Transverse colon (tissue), 4 donors: ENCODE measurements around the gene DEGS2. TPM values are rescaled to one million over a fixed set of nuclear protein-coding genes. Genes with fewer than 3 reads are reported as not detected.

Source experiments
- DNase-seq: peaks from one replicate; pipeline ENCODE4 v3.0.0-alpha.2; 2019
- H3K27ac ChIP-seq, 4 donors: fragments of 200-600 bp; sonication (generic); 2 replicates each; pipeline ENCODE4 v1.5.1; 2016 to 2018; ENCODE audit warnings: inconsistent platforms in 4 of 4
- H3K27me3 ChIP-seq: fragments of 200-600 bp; sonication (generic); 2 replicates; pipeline ENCODE4 v1.5.1; 2017; ENCODE audit warnings: inconsistent platforms
- H3K36me3 ChIP-seq, 4 donors: fragments of 200-600 bp; sonication (generic); 2 replicates each; pipeline ENCODE4 v1.5.1; 2017 to 2019; ENCODE audit warnings: inconsistent platforms in 4 of 4
- H3K4me1 ChIP-seq, 4 donors: fragments of 200-600 bp; sonication (generic); 2 replicates each; pipeline ENCODE4 v1.5.1; 2017 to 2020; ENCODE audit warnings: inconsistent platforms in 4 of 4
- H3K4me3 ChIP-seq, 4 donors: fragments of 200-600 bp; sonication (generic); 1 replicate in 1 of 4; 2 replicates in 3 of 4; pipeline versions ENCODE4 v1.5.1 to v1.6.1; 2017 to 2019; ENCODE audit warnings: inconsistent platforms in 4 of 4
- H3K9me3 ChIP-seq, 2 donors: fragments of 200-600 bp; sonication (generic); 2 replicates each; pipeline ENCODE4 v1.5.1; 2017 to 2019; ENCODE audit warnings: inconsistent platforms in 2 of 2
- CTCF ChIP-seq, 5 experiments: fragments of 200-600 bp in 3 of 5; fragments of 450-650 bp in 2 of 5; sonication (generic) in 3 of 5; IDR thresholded peaks; 1 replicate in 2 of 5; 2 replicates in 3 of 5; pipeline ENCODE4 v1.5.1; 2016 to 2017; ENCODE audit warnings: antibody characterized with exemption in 5 of 5, inconsistent platforms in 3 of 5, mild to moderate bottlenecking in 2 of 5, moderate library complexity in 1 of 5
- EP300 ChIP-seq: sonication (generic); formaldehyde crosslinking; IDR thresholded peaks from one replicate; pipeline ENCODE4 v1.6.1; 2017; ENCODE audit warnings: antibody characterized with exemption, low read depth
- POLR2A ChIP-seq: fragments of 450-650 bp; IDR thresholded peaks from one replicate; pipeline ENCODE4 v1.6.1; 2016; ENCODE audit warnings: antibody characterized with exemption, mild to moderate bottlenecking, moderate library complexity
- POLR2AphosphoS5 ChIP-seq, 3 donors: sonication (generic); formaldehyde crosslinking; IDR thresholded peaks; one replicate each; pipeline ENCODE4 v1.6.1; 2016; ENCODE audit warnings: antibody characterized with exemption in 3 of 3
- WGBS, 2 donors: methylation state at CpG; one replicate each; pipeline ENCODE4 v1.1.5; 2018; ENCODE audit warnings: low coverage in 1 of 2; 5-methylcytosine and 5-hydroxymethylcytosine counted together
- in situ Hi-C, 4 donors: fragments of 200-750 bp; cut with MboI; loops; one replicate each; pipeline versions ENCODE4 v1.15.0 to v1.15.1; 2017; ENCODE audit warnings: low sequenced_read_pairs in 3 of 4, low pct_ligation_motif_present in 1 of 4, low pct_unique_long_range_greater_than_20kb in 1 of 4
- intact Hi-C: fragments of 100-400 bp; cut with DNase I; formaldehyde crosslinking; loops from one replicate; pipeline ENCODE4 v1.15.1; 2023; ENCODE audit warnings: low total_unique reads
- total RNA-seq, 4 donors: library from RNA; depleted of rRNA; stranded (reverse); fragments of >200 nt; gene quantifications; one replicate each; pipeline ENCODE4 v1.1.0, GENCODE V29; 2016

Gene DEGS2
- total RNA-seq, 4 donors from 2014 or later: 4.9 to 33.2 (median 23.7) TPM

- no peaks in the 10 kb centered on the region for H3K9me3 ChIP-seq
- no peak overlapping the region for H3K27ac ChIP-seq
- intact Hi-C loops: no loop called here
- no peak overlapping the region for H3K4me3 ChIP-seq
- no peak for DNase-seq
- H3K4me1 ChIP-seq: peaks cover 0 to 3% (median 0%) of the 10 kb centered on the region in 4 donors
- WGBS, 2 donors: 60 to 92% methylated on average over 1 to 14 of the region's 14 CpGs
- no peaks in the 10 kb centered on the region for H3K36me3 ChIP-seq
- in situ Hi-C loops: loop anchor here in 1 of 4 donors (25.0 kb wide), 1 partner anchor 135 kb away; no protein-coding TSS in a partner anchor
- H3K27me3 ChIP-seq: no peaks in the 10 kb centered on the region
- TF ChIP-seq POLR2A: no peak
- no peak for TF ChIP-seq CTCF (IDR thresholded peaks at IDR 0.05)
These were observed 37.6 kb downstream of the DEGS2 start for GRCh38 chr14:100121643-100122480.

- intact Hi-C loops: no loop called here
- no peak for DNase-seq
- in situ Hi-C loops: loop anchor here in 1 of 4 donors (25.0 kb wide), 1 partner anchor 133 kb away; no protein-coding TSS in a partner anchor
These were observed 38.7 kb downstream of the DEGS2 start for GRCh38 chr14:100120522-100121269.

GRCh38 chr14:100119251-100119650 lies 40.2 kb downstream of the DEGS2 start:
- WGBS, 2 donors: 97% methylated on average over 8 of the region's 8 CpGs; no CpG with 5 or more reads in 1 of the 2 donors
- intact Hi-C loops: no loop called here

More at GRCh38 chr14:100120522-100121269, 38.7 kb downstream of the DEGS2 start:
- Histone ChIP-seq H3K4me3 (no peak overlapping the region), H3K9me3 (no peaks in the 10 kb centered on the region), H3K4me1 (peaks cover 0 to 3% (median 0%) of the 10 kb centered on the region in 4 donors), H3K27ac (no peak overlapping the region), H3K36me3 (no peaks in the 10 kb centered on the region), H3K27me3 (no peaks in the 10 kb centered on the region)
- TF ChIP-seq POLR2A: no peak
- no peak for TF ChIP-seq CTCF (IDR thresholded peaks at IDR 0.05)
- TF ChIP-seq EP300: no peak
- no peak for TF ChIP-seq POLR2AphosphoS5 (IDR thresholded peaks at IDR 0.05)
- WGBS, 2 donors: 93 to 100% methylated on average over 7 to 15 of the region's 18 CpGs

More at GRCh38 chr14:100119251-100119650, 40.2 kb downstream of the DEGS2 start:
- Histone ChIP-seq H3K36me3 (no peaks in the 10 kb centered on the region), H3K27me3 (no peaks in the 10 kb centered on the region), H3K4me1 (peaks cover 0 to 3% (median 0%) of the 10 kb centered on the region in 4 donors), H3K9me3 (no peaks in the 10 kb centered on the region), H3K27ac (no peak overlapping the region), H3K4me3 (no peak overlapping the region)
- in situ Hi-C loops: loop anchor here in 2 of 4 donors (10.0 to 25.0 kb wide), 2 partner anchors 132 to 134 kb away; no protein-coding TSS in a partner anchor
- no peak for DNase-seq
- TF ChIP-seq POLR2AphosphoS5 (IDR thresholded peaks at IDR 0.05) (no peak), CTCF (IDR thresholded peaks at IDR 0.05) (no peak), EP300 (no peak), POLR2A (no peak)
